ENCODE measurements around the gene MACROD2.

The MACROD2 gene

DNA sequence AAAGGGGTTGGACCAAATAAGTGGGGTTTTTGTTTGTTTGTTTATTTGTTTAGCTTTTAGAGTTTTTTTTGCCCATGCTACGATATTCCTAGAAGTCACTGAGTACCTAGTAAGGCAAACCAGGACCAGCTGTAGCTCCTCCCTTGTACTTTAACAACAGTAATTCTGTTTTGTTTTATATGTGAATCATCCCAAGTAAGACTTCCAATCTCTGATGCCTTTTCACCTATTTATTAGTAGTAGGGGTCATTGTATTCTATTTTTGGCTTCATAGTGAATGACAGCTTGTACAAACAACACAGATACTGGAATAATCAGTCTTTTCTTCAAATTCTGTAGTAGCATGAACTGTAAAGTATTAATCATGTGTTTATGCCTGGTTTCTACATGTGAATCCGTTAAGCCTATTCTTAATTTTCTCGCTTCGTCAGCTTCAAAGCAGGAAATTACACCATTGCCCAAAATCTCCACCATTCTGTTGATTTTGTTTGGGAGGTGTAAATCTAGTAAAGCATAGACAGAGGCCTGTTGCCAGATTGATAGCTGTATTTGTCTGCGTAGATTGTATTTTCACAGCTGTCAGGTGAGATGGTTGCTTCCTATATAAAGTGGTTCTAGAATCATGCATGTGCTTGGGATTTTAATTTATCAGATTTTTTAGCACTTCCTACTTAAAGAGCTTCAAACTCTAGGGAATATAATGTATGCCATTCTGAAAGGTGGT lies 493.6 kb downstream of the MACROD2 start:
- no peak for DNase-seq

DNA sequence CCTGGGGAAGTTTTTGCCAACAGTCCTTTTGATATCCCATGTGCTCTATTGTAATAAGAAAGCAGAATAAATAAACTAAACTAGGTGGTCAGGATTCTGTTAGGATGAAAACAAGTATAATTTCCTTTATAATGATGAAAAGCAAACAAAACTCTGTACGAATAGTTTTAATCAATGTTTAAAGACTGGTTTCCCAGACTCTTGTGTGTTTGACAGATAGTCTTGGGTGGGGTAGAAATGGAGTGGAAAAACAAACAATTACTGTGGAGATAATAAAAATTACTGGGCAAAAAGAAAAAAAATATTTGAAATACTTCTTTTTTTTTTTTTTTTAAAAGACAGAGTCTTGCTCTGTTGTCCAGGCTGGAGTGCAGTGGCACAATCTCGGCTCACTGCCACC lies 494.2 kb downstream of the MACROD2 start:
- DNase-seq, result no peak

DNA sequence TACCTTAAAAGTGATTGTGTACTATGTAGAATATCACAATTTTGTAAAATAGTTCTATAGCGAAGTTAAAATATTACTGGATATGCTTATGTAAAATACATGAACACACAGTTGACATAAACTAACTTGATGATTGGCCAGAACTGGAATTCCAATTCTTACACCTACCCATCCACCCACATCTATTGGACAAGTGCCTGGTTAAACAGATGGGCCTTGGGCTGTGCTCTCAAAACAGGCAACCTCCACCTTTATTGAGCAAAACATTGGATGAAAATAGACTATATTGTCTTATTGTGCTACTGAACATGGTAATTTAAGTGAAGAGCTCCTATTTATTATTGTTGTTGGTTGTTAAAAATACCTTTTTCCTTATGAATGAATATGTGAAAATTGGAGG lies 496.1 kb downstream of the MACROD2 start:
- DNase-seq, result no peak

DNA sequence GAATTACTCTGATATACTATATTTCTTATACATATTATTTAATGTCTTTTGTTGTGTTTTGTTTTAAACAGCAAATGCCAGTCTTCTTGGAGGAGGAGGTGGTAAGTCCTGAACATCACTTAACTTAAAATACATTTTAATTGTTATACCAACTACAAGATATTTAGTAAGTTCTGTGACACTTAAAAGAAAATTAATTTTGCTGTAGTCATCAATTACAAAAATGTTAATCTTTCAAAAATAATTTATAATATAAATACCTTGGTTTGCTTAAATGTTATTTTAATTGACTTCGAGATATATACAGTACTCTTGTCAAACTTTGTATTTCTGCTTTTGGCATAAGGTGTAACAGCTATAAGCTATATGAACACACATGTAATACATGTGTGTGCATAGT lies 498.1 kb downstream of the MACROD2 start:
- DNase-seq, result no peak

DNA sequence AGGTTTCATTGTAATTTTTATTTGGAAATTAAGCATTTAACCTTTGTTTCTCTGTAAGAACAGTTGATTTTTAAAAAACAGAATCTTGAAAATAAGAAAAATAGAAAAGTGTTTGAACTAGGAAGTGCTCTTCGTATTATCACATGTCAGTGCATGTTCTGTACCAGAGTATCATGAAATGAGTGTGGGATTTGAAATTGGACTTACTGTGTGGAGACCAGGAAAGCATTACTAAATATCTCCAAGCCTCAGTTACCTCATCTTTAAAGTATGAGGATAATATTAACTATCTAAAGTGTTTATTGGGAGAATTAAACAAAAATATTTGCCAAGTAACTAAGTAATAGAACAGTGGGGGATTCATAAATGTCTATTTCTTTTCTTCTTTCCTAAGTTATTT lies 499.0 kb downstream of the MACROD2 start:
- DNase-seq, result no peak

DNA sequence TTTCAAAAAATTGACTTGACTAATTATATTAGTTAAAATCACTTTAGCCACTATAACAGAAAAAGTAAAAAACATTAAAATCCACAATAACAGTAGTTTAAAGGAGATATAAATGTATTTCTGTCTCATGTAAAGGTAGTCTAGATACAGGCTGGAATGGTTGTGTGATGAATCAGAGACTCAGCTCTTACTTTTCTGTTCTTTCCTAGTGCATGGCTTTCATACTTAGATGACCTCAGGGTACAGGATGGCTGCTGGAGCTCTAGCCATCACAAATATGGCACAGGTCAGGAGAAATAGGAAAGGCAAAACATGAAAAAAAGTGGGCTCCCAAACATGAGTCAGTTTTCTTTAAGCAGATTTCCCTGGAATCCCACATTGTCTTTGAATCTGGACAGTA lies 499.8 kb downstream of the MACROD2 start:
- no peak for DNase-seq

DNA sequence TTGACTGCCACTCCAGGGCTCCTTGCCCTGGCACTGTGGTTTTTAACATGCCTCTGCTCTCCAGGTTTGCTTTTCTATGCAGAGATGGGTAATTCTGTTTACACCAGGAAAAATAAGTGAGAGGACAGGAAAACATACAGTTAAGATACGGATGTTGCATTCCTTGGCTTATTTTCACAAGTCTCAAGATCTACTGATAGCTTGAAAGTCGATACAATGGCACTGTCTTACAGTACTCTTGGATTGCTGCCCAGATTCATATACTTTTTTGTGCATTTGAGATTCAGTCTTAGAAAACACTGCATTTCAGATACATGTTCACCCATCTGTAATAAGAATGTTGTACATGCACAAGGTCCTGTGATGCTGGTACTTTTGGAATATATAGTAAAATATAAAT lies 501.7 kb downstream of the MACROD2 start:
- no peak for DNase-seq

DNA sequence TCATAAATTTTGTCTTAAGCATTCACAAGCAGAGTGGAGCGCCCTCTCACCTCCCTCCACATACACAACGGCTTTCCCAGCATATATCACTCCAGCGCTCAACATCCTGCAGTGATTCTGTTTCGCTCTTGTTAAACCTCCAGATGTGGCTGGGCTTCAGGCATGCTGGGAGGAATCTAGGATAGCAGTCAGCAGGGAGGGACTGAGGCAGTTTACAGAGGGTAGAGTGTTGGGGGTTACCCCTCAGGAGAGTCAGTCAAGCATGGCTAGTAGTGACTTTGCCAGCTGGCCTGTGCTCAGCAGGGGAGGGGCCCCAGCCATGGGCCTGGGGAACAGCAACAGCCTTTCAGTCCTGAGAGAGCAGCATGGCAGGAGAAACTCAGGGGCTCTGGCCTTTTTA lies 503.5 kb downstream of the MACROD2 start:
- no peak for DNase-seq

DNA sequence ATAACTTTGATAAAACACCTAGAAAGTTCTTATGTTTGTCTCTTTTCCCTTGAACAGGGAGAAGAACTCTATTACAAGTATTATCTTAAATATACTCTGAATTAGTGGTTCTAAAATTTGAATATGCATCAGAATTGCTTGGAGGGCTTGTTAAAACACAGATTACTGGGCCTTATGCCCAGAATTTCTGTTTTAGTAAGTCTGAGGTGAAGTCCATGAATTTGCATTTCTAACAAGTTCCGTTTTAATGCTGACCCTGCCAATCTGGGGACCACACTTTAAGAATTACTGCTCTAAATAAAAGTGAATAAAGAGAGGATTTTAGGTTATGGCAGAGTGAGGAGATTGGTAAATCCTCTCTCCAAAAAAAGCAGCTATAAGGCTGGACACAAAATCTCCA lies 510.2 kb downstream of the MACROD2 start:
- no peak for DNase-seq

DNA sequence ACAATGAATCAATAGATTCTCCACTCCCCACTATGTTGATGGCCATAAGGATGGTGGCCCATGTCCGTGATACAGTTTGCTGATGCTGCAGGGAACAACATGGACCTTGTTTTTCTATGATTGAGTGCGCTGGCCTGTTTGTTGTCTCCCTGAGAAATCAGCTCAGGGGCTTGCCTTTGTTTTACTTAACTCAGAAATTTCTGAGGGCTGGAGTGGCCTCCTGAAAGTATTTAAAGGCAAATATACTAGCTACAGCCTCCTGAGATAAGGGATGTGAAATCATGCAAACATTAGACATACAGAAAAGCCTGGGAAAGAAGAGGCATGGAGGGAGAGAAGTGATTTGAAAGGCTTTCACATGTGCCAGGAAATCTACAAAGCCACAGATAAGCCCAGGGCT lies 512.4 kb downstream of the MACROD2 start:
- no peak for DNase-seq

DNA sequence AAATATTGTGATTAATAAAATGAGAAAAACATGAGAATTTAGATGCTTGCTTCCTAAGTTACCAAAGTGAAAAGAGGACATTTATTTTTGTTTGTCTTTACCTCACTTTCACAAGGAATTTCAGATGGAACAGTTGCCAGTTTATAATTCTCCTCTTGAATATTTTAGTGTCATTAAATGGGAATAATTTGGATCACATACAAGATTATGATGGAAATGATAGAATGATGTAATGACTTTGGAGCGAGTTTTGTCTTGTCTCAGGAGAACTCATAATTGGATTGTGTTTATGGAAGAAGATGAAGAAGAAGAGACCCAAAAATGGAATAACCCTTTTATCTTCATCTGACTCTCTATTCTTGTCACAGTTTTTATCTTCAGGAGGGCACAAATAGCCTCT lies 515.0 kb downstream of the MACROD2 start:
- no peak for DNase-seq

DNA sequence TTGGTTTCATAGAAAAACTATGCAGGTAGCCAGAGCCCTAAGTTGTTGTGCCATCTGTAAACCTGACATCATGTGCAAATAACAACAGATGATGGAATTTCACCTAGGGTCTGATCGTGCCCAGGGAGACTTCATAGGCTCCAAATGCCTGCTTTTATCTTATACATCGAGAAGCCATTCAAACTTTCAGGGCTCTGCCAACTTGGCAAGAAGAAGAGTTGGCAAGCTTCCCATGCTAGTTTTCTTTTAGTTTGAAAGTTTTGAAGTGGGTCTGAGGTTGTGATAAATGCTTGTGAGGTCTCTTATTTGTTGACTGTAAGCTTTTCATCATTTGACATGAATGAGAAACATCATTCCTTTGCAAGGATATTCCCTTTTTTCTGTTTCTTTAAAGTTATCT lies 517.5 kb downstream of the MACROD2 start:
- DNase-seq, result no peak

DNA sequence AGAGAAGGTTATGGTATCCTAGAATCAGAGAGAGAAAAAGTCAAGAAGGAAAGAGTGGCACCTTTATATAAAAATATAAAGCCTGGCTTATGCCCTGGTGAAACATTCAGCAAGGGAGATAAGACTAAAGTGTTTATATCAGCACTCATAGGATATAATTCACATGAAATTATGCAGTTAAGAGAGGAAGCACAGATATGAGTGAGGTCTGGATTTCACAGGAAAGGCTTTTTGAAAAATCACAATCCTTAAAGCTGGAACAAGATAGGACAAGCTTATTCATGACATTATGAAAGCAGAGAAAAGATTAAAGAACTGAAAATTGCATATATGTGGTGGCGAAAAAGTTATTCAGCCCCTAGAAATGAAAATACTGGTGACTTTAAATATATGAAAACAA lies 523.3 kb downstream of the MACROD2 start:
- DNase-seq, result no peak

DNA sequence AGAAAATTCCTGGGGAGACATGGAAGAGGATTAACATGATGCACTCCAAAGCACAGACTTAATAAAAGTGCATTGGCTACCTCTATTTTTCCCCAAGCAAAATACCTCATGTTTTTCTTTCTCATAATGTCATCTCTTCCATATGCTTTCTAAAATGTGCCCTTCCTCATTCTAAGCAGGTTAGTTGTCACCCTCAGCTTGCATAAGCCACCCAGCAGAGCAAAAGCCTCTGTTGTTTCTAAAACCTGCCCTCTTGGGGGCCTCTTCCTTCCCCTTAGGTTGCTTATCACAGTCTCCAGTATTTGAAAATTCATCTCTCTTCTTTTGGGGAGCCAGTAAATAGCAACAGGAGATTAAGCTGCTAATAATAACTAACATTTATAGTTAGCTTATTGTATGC lies 525.7 kb downstream of the MACROD2 start:
- no peak for DNase-seq

DNA sequence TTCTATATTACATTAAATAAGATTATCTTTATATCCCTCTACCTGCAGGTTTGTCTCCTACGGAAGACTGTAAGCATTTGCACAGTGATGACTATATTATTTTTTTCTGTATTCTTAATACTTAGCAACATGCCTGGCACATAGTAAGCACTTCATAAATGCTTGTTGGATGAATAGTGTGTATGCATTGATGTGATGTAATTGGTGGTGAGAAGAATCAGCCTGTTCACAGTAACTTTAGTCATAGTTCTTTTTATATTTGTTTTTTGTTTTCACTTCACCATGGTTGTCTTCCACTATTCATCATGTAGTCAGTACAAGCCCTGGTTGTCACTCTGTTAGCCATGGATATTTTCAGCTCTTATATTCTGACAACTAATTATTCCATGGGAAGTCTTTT lies 526.1 kb downstream of the MACROD2 start:
- DNase-seq, result no peak

DNA sequence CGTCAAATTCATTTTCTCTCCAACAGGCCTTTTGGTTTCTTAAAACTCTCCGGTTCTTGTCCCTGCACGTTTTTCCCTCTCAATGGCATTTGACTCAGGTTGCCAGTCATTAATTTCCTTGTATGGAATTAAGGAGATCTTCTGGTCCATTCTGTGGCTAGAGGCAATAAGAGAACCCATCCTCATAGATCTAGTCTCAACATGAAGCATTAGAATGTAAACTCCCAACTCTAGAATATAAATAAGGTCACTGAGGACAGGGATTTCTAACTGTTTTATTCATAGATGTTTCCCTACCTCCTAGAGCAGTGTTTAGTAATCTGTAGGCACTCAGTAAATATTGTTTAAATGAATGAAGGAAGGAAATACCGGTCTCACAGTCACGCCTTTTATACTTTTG lies 527.3 kb downstream of the MACROD2 start:
- no peak for DNase-seq

DNA sequence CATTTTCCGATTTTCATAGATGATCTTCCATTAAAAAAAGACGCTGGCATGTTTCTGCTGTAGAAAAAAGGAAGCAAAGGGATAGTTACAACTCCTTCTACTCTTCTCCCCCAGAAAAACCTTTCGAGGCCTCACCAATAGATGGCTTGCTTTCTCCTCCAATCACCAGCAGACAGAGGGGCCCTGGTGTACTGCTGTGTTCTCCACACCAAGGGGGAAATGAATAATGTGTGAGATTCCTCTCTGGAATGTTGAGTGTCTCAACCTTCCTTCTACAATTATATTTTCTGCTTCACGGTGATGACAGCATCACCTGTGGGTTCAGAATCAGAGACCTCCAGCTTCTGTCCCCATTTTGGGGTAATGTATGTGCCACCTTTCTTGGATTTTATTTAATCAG lies 527.8 kb downstream of the MACROD2 start:
- no peak for DNase-seq

DNA sequence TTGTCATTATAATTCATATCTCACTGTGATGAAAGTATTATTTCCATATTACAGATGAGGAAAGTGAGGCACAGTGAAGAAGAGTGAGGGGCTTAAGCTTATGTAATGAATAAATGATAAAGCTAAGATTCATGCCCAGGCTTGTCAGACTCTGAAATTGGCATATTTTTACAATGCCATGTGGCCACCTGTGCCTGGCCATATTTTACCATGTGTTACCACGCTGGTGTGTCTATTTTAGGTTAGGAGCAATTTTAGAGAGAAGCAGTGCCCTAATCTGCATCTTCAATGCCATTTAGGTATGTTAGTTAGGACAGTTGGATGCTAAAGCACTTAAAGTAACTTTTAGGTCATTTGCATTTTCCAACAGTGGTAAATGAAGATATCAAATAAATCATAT lies 530.1 kb downstream of the MACROD2 start:
- no peak for DNase-seq

DNA sequence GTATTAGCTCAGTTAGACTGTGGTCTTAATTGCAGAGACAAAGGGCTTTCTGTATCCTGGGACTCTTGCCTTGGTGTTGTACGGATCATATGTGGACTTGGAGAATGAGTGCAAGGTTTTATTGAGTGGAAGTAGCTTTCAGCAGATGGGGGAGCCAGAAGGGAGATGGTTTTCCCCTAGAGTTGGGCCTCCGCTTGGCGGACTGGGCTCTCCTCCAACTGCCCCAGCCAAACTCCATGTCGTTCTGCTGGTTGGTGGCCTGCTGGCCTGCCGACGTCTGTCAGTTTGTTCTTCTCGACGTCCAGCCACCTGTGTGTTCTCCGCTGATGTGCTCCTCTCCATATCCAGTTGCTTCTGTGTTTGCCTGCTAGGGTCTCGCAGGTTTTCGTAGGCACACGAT lies 531.6 kb downstream of the MACROD2 start:
- no peak for DNase-seq

DNA sequence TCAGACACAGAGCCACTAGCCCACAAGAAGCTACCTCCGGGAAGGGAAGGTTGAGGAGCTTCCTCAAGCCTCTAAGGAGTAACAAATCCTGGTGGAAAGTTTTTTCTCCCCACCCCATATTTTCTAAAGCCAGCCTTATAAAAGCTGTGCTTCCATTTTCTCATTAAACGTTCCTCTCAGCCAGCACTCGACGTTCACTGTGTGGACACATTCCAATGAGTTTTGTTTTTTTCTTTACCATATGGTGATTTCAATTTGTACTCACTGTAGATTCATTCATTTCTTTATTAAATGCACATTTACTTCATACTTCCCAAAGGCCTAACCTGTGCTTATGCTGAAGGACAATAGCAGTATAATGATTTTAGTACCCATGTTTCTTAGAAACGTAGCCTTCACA lies 536.5 kb downstream of the MACROD2 start:
- DNase-seq, result no peak

DNA sequence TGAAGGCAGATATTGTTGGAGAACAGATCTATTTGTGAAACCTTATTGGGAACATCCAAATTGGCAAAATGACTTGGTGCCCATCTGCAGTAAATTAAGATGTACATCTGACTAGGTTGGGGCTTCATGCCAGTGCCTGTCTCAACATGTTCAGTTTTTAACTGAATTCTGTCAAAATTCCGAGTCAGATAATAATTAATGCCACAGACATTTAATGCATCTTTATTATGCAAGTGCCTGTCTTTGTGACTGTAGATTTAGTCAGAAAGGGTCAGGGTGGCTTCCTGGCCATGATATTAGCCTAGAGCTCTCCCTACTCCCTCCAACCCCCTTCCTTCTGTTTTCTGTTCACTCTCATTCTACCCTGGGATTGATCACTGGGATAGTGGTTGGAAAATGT lies 541.4 kb downstream of the MACROD2 start:
- DNase-seq, result no peak

DNA sequence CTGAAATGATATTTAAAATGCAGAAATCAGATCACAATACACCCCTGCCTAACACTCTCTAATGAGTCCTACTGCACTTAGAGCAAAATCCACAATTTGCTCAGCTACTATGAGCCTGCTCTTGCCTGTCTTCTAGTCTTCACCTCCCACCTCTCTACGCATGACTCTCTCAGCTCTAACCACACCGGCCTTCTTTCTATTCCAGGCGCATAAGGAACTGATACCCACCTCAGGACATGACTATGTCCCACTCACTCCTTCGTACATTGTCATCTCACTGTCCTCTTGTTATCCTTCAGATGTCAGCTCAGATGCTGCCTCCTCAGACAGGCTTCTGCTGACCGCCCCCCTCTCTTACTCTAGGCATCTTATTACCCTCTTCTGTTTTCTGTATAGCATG lies 543.1 kb downstream of the MACROD2 start:
- DNase-seq, result no peak

DNA sequence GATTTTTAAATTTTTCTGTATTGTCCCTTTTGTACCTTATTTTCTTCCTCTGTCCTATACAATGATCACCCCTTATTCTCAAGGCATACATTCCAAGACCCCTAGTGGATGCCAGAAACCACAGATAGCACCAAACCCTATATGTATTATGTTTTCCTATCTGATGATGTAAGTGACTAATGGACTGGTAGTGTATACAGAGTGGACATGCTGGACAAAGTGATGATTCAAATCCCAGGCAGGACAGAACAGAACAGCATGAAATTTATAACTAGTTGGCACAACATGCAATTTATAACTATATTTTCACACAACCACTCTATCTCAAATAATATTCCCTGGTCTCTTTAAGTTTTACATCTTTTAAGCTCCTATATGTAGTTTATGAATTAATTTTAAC lies 547.7 kb downstream of the MACROD2 start:
- no peak for DNase-seq

DNA sequence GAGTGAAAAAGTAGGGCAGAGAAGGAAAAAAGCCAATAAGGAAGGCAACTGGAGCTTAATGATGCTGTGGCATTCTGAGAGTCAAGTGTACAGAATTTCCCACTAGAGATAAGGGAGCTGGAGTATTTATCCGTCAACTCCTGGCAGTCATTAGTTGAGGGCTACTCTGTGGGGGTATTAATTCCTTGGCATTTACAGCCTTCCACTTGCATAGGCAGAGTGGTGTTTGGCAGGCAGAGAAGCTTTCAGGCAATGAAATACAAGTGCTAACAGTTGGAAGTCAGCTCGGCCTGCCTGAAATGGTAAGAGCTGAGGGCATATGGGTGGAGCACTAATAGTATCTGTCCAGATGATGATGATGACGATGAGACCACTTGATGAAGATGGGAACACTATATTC lies 549.4 kb downstream of the MACROD2 start:
- no peak for DNase-seq

DNA sequence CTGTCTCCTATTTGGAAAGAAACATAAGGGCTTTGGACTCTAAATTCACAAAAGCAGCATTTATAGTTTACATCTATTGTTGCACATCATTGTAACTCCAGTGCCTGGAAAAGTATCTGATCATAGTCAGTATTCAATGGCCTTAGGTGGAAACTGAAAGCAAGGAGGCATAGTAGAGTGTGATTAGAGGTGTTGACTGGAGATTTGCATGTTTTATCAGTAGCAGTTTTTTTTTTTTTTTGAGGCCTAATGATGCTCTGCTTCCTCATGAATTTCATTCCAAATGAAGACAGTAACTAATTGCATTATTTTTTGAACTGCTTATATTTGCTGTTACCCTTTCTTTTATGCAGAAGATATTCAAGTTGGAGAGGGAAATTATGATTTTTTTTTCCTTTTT lies 555.3 kb downstream of the MACROD2 start:
- no peak for DNase-seq

Measured in activated effector memory CD4-positive, alpha-beta T cell treated with anti-CD3 and anti-CD28 coated beads, Interleukin-2, amount 50 U/mL, for 16 hours (primary cell).